Sciatic nerve (tissue), 2 donors: ENCODE data around the gene EIF2S3. TPM values are rescaled to one million over a fixed set of nuclear protein-coding genes. Genes with fewer than 3 reads are reported as not detected.
A peak's percentile ranks its signal among the peaks of the same experiment; 100 is the strongest.

Experiments used
- ATAC-seq: fragments of 200-7000 bp; cut with Tn5 transposase; one replicate; pipeline ENCODE4 v1.9.1; 2020; ENCODE audit warnings: mild to moderate bottlenecking, moderate library complexity
- DNase-seq: peaks from one replicate; pipeline ENCODE4 v3.0.0-alpha.2; 2020; ENCODE audit warnings: low spot score
- intact Hi-C: fragments of 100-400 bp; cut with DNase I; formaldehyde crosslinking; loops from one replicate; pipeline ENCODE4 v1.14.2; 2022
- total RNA-seq: library from RNA; stranded (reverse); fragmentation: NEBNext Ultra II Directional; extraction: Animal tissue kit (Norgen Biotek cat#: 25700); gene quantifications from one replicate; pipeline ENCODE4 v1.2.1, GENCODE V29; 2021
- donor health status: DM: no; HTN: no; CAD: no.
- donor health status: DM: no; HTN: no; CAD: no.

EIF2S3 gene
- total RNA-seq = 153 TPM

GRCh38 chrX:24054182-24055042, at the start of gene EIF2S3:
Gene EIF2S3, plus strand, starts transcription at chrX:24054956. Its CDS starts 13 bp downstream, at chrX:24054969.
- peak; percentile 94 for DNase-seq
- intact Hi-C loops = loop anchor here (10.0 kb wide), 1 partner anchor 100 kb away; no protein-coding TSS in a partner anchor
- peak; percentile 98 for ATAC-seq

DNA sequence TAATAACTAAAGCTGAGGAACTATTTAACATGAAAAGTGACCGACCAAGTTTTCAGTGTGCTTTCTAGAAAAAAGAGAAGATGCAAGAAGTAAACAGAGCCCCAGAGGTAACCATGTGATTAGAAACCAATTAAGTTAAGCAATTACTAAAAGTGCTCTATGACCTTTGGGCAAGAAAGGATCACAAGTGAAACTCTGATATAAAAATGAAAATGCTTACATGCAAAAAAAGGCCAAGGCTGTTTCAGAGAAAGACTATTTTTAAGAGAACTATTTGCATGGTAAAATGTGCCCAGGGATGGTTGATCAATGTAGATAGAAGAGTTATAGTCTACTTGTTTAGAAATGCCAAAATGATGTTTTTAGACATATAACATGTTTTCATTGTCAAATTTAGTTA, 49.7 kb upstream of the EIF2S3 start:
- intact Hi-C loops = no loop called here
- DNase-seq = no peak
- ATAC-seq = no peak

DNA sequence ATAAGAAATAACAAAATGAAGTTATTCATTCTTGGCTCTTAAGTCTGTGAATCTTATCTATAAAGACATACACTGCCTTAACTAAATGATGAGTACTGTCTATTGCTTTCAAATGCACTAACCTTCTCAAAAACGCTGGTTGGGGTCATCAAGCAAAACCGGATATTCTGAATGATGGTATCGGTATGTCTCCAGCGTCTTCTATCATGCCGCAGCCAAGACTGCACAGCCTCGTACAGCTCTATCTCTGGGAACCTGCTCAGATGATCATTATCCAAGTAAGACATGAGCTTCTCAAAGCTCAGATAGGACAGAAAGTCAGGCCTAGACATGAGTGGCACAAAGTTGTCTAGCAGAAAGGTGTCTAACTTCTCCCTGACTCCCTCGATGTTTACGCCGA, 48.9 kb upstream of the EIF2S3 start:
- ATAC-seq (no peak), DNase-seq (no peak)
- intact Hi-C loops = no loop called here

DNA sequence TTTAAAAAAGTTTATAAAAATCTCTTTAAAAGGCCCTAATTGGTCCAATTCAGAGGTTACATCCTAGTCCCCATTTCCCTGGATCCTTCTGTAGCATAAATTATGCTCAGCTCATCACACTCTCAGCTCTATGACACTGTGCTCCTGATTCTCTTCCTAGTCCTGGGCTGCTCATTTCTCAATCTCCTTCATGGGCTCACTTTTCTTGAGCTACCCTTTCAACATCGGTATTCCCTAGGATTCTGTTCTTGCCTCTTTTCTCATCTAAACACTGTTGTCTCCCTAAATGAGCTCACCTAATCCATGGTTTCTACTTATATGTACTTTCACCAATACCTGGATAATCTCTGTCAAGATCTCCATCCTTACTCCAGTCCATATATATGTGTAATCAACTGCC, 42.5 kb upstream of the EIF2S3 start:
- DNase-seq (no peak), ATAC-seq (no peak)
- intact Hi-C loops = no loop called here

GRCh38 chrX:24014388-24015018, 40.3 kb upstream of the EIF2S3 start:
- no peak for ATAC-seq
- intact Hi-C loops = no loop called here
- no peak for DNase-seq

DNA sequence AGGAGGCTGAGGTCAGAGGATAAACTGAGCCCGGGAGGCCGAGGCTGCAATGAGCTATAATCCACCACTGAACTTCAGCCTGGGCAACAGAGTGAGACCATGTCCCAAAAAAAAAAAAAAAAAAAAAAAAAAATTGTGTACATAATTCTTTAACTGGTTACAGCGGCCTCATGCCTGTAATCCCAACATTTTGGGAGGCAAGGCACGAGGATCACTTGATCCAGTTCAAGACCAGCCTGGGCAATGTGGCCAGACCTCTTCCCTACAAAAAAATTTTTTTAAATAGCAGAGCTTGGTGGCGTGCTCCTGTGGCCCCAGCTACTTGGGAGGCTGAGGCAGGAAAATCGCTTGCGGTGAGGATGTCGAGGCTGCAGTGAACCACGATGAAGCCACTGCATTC, 37.1 kb upstream of the EIF2S3 start:
- no peak for DNase-seq
- intact Hi-C loops = no loop called here
- ATAC-seq = no peak

DNA sequence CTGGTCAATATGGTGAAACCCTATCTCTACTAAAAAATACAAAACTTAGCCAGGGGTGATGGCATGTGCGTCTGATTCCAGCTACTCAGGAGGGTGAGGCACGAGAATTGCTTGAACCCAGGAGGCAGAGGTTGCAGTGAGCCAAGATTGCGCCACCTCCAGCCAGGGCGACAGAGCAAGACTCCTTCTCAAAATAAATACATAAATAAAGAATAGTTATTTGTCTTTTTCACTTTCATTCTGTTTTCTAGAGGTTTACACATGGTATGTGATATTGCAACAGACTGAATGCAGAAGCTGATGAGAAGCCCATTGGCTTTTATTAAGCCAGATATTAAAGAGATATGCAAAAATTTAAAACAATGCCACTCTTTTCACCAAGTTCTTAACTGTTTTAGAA, 35.9 kb upstream of the EIF2S3 start:
- DNase-seq (no peak), ATAC-seq (no peak)
- intact Hi-C loops = no loop called here

DNA sequence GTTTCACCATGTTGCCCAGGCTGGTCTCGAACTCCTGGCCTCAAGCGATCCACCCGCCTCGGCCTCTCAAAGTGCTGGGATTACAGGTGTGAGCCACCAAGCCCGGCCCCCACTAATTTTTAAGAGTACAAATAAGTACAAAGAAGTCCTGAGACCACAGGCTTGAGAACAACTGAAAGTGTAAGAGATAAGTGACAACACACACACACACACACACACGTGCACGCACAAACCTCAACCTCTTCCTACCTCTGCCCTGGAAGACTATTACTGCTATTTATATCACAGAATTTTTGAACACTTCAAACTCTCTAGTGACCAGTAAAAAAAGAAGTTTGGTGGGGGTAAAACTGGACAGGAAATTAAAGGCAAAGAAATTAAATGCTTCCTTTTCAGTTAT, 35.3 kb upstream of the EIF2S3 start:
- DNase-seq (no peak), ATAC-seq (no peak)
- intact Hi-C loops = no loop called here

- ATAC-seq (no peak), DNase-seq (no peak)
- intact Hi-C loops = no loop called here
Measured at GRCh38 chrX:24020306-24020876, 34.4 kb upstream of the EIF2S3 start.

DNA sequence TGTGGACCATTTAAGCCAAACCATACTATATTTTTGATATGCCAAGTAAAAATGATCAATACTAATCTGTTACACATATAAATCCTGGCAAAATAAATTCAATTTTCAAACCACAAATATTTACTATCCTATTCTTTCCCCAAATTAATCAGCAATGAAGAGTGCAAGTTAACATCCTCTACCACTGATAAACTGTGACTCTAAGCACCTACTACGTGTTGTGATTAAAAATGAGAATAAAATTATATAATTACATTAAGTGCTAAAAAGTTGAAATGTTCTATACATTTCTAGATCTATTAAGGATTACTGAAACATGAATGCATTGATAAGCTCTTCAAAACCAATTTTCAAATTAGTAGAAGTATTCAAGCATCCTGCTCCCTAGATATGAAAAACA, 31.2 kb upstream of the EIF2S3 start:
- intact Hi-C loops = no loop called here
- no peak for DNase-seq
- no peak for ATAC-seq

- intact Hi-C loops = no loop called here
- no peak for DNase-seq
- no peak for ATAC-seq
Measured at GRCh38 chrX:24023972-24024669, 30.6 kb upstream of the EIF2S3 start.

DNA sequence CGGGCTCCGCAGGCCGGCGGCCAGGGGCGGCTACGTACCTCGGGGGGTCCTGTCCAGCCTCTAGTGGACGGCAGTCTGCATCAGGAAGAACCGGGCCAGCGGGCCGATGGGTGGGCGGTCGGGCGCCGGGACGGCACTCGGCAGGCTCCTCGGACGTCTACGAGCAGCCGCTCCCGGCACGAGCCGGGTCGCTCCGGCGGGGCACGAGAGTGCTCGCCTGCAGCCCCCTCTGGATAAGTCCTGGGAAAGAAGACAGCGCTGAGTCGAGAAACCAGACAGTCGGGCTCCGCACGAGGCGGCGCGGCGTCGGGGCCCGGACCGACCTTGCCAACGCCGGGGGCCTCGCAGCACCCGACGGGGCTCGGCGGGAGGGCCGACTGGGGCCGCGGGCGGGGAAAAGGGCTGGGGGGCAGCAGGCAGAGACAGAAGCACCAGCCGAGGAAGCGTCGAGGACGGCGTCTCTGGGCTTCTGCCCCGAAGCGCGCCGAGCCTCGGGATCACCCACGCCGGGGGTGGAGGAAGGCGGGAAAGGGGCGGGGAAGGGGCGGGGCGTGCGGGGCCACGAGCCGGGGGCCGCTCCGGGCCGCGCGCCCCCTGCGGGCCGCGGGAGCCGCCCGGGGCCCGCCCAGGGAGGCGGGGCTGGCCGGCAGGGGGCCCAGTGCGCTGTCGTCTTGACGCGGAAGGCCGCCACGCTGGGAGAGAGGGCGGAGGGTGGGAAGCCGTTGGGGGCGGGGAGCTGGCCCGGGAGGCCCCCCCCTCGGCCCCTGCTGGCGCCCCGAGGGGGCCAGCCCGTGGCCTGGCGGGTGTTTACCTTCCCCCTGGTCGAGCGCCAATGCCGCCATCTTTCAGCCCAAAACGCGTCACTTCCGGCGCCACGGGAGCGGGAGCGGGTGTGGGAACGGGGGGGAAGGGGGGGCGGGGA, 29.7 kb upstream of the EIF2S3 start:
- peak; percentile 93 for DNase-seq
- ATAC-seq = peak; percentile 96

DNA sequence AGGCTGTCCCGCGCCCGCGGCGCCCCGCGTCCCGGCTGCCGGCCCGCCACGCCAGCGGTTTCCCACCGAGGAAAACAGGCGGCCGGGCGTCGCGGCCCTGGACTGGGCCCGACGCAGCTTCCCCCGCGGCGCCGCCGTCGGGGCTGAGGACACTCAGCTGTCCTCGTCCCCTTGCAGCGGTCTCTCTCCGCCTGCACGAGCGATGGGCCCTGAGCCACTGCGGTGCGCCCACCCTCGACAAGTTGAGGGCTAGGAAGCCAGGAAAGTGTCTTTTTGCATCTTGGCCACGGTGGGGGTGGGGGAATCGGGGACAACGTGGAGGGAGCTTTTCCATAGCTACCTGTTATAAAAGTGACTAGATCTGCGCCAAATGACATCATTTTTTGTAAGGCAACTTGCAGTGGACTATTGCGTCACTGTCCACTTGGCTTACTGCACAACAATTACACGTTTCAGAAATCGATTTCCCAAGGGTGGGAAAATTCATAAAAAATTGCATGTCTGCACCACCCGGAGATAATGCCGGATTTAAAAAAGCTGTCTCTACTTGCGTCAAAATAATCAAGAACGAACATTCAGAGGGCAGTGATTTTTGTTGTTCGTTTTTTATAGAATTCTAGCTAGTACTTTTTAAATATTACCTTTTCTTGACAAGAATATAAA, 28.9 kb upstream of the EIF2S3 start:
- intact Hi-C loops = no loop called here
- ATAC-seq = peak; percentile 45
- DNase-seq = no peak

More for the DNA sequence above, 29.7 kb upstream of the EIF2S3 start:
- intact Hi-C loops = no loop called here

GRCh38 chrX:24026432-24026831, 28.3 kb upstream of the EIF2S3 start:
- ATAC-seq (peak; percentile 20), DNase-seq (no peak)
- intact Hi-C loops = no loop called here

DNA sequence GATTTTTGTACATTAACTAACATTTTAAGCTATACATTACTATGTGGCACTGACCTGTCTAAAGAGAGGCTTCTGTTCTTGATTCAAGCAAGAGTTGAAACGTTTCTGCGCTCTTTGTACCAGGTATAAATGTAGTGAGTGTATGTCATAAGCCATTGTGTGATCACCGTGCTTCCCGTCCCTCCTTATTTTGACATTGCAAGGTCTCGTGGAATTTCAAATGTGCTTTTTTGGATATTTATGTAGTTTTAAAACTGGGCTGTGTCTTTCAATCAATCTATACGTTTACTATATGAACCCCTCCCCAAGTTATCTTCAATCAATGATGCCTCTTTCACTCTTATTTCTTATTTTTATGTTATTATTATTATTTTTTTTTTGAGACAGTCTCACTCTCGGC, 27.7 kb upstream of the EIF2S3 start, which contains the start of gene KLHL15:
Gene KLHL15 (minus strand): TSS at position 101 of the 400 bp plus-strand sequence. CDS start 20,493 bp downstream, outside the sequence.
- DNase-seq = no peak
- intact Hi-C loops = no loop called here
- no peak for ATAC-seq

DNA sequence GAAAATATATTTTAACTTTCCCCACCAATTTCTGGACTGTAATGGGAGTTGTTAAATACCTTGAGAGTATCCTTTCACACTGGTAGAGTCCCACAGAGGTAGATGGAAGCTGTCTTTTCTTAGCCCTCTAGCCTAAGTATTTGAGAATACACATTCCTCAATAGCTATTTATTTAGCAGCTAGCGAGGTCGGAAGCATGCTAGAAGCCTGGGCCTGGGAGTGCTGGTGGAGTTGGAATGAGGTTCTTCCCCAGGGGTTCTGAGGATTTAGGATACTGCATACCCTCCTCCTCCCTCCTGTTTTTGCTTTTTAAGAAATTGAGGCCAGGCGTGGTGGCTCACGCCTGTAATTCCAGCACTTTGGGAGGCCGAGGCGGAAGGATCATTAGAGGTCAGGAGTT, 26.8 kb upstream of the EIF2S3 start:
- intact Hi-C loops = no loop called here
- DNase-seq (no peak), ATAC-seq (no peak)

DNA sequence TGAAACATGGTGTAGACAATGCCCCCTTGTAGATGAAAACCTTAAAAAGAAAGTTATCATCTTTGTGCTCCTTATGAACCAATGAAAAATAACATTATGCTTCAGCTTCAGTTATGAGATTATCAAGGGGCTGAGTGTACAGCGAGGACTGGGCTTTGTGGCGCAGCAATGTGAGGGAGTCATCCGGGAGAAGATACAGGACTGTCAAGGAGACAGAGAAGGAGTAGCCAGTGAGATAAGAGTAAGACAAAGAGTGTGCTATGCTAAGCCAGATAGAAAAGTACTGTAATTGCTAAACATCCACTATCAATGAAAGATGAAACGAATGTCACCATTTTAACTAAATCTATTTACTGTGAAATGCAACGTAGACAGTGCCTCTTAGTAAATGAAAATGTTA, 24.2 kb upstream of the EIF2S3 start:
- intact Hi-C loops = no loop called here
- DNase-seq (no peak), ATAC-seq (no peak)

DNA sequence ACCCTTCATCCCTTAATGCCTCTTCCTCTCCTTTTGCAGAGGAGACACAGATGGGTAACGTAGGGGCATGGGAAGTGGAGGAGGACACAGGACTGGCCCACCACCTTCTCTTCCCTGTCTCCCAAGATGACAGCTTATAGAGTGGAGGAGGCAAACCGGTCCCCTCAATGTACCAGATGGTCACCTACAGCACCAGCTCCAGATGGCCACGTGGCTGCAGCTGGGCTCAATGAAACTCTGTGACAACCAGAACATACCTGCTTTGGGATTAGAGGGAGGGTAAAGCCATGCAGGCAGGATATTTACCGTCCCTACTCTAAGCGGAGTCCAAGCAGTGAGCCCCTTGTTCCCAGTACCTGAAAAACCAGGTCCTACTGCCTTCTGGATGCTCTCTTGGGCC, 20.3 kb upstream of the EIF2S3 start:
- DNase-seq = no peak
- ATAC-seq = no peak
- intact Hi-C loops = no loop called here
